Ureter (tissue), 1 donor: ENCODE data around the gene POLR3G. TPM values are rescaled to one million over a fixed set of nuclear protein-coding genes. Genes with fewer than 3 reads are reported as not detected.

Experiments
- DNase-seq: peaks from one replicate; pipeline ENCODE4 v3.0.0-alpha.2; 2020; ENCODE audit warnings: low spot score
- total RNA-seq: library from RNA; stranded (reverse); gene quantifications from one replicate; pipeline ENCODE4 v1.2.4, GENCODE V29; 2023
- donor health status: DM: yes; HTN: yes; CAD: no.

The POLR3G gene
- total RNA-seq: 2.1 TPM

DNA sequence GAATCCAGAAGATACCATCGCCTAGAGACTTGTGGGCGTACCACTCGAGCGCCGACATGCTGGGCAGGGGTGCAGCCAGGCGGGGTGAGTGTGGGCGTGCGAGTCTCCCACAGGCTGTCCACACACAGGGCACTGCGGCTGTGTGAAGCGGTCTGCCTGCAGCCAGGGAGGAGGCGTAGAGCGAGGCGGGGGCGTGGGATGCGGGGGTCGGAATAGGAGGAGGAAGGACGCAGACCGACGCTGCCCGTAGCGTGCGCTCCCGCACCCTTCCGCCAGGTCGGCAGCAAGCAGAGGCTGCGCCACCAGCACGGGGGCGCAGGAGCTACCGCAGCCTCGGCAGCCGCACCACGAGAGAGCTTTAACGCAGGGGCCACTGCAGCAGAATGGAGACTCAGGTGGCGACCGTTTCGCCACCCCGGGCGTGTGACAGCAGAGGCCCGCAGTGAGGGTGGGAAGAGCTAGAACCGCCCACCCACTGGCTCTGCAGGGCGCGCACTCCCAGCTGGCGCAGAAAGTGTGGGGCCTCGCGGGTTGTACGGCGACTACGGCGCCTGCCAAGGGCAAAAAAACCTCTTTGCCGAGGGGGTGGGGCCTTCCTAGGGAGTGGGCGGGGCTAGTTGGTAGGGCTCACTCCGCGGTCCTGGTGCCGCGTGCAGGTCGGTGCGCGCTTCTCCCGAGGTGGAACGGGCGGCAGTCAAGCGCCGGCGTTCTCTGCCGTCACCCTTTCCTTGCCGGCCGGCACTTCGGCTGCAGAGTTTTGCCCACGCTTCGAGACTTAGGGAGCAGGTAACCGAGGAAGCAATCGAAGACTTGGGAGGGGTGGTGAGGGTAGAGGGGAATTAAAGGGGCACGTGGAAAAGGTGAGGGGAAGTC lies at the start of gene POLR3G, which contains the start of gene MBLAC2:
Gene POLR3G, plus strand, starts transcription at position 630 of the 873 bp plus-strand sequence. CDS start 10,704 bp downstream, outside the sequence.
Gene MBLAC2, minus strand, starts transcription at position 537 of the 873 bp plus-strand sequence. Its CDS starts 479 bp downstream, at position 58.
- DNase-seq: peak; percentile 96

- DNase-seq: no peak
Observed at GRCh38 chr5:90434116-90434714, 40.4 kb upstream of the POLR3G start.

GRCh38 chr5:90437663-90438062 lies 37.0 kb upstream of the POLR3G start:
- no peak for DNase-seq

- DNase-seq: no peak
Observed at GRCh38 chr5:90438100-90438499, 36.6 kb upstream of the POLR3G start.

GRCh38 chr5:90440644-90441043 lies 34.0 kb upstream of the POLR3G start:
- no peak for DNase-seq

- DNase-seq: no peak
Observed at GRCh38 chr5:90446961-90447360, 27.7 kb upstream of the POLR3G start.

GRCh38 chr5:90461288-90461687 lies 13.4 kb upstream of the POLR3G start:
- DNase-seq: no peak

DNA sequence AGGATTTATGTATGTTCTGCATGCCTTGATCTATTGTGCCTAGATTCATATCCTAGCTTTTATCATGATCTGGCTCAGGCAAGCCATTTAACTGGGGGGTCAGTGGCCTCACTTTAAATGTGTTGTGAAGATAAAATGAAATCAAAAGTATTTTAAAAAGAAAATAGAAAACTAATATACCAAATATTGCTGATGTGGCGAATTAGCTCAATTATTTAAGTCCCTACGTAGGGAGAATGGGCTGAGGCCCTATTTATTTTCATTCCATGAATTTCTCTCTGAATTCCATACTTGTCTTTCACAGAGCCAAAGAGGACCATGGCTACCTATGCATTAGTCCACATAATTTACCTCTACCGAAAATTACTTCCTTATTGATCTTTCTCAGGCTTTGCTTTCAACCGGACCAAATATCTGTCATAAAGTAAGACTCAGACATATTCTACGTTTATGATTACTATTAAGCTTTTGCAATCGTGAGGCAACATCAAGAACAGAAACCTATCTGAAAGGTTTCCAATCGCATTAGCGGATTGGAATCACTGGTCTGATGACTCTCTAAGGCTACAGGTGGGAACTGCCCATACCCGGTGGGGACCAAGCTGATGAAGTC lies 1.8 kb upstream of the POLR3G start:
- DNase-seq: no peak

GRCh38 chr5:90473396-90474234 lies 1.0 kb upstream of the POLR3G start:
- DNase-seq: no peak

- no peak for DNase-seq
Observed at GRCh38 chr5:90475436-90475980, 844 bp downstream of the POLR3G start.

- DNase-seq: no peak
Observed at GRCh38 chr5:90476391-90476790, 1.7 kb downstream of the POLR3G start.

DNA sequence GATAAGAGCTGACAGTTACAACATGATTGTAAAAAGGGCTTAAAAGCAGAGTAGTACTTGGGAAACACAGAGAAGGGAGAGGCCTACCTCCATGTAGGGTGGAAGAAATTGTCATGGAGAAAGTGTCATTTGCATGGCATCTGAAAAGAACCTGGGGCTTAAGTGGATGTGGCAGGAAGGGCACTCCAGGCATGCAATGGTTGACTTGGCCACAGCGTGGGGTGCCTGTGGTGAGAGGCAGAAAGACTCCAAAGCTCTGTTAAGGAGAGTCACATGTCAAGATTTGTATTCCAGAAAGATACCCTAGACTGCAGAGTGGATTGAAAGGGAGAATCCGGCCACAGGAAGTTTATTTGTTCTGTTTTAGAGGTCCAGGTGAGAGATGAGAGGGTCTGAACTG lies 2.4 kb downstream of the POLR3G start:
- DNase-seq: no peak

- no peak for DNase-seq
Observed at GRCh38 chr5:90477621-90478215, 3.1 kb downstream of the POLR3G start.

- no peak for DNase-seq
Observed at GRCh38 chr5:90479611-90480385, 5.1 kb downstream of the POLR3G start.

DNA sequence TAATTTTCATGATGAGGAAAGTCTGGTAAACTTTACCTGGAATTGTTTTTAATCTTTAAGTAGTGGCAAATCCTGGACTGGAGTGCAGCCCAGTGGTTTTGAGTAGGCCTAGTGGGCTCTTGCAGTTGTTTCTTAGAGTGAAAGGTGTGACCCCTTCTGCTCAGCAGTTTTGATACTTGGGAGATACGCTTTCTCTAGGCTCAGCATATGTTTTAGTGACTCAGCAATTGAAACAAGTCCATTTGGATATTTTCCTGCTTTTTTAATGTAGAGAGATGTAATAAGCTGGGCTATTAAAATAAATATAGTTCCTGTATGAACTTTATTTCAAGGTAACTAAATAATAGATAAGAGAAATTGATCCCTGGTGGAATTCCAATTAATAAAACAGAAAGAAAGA lies 6.0 kb downstream of the POLR3G start:
- DNase-seq: no peak

- no peak for DNase-seq
Observed at GRCh38 chr5:90483206-90483605, 8.5 kb downstream of the POLR3G start.

- DNase-seq: no peak
Observed at GRCh38 chr5:90484540-90484939, 9.9 kb downstream of the POLR3G start.

GRCh38 chr5:90488791-90489190 lies 14.1 kb downstream of the POLR3G start:
- no peak for DNase-seq

- DNase-seq: no peak
Observed at GRCh38 chr5:90494043-90494442, 19.4 kb downstream of the POLR3G start.

DNA sequence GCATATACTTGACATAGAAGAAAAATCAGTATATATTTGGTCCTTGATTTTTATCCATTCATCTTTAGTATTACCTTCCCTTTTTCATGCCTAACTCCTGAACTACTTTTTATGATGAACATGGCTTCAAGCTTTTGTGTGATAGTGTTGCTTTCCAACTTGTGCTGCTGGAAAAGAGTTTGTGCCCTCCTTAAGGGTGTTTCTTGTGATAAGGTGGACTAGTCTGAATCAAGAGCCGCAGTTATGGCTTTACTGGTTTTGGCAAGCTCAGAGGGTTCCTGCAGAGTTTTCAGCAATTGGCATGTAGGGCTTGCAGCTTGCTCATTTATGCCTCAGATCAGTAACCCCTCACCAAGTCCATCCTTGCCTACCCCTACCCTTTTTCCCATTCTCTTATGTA lies 20.5 kb downstream of the POLR3G start:
- DNase-seq: no peak
